H9 (cell line): ENCODE results near the gene PASD1. TPM values are rescaled to one million over a fixed set of nuclear protein-coding genes. Genes with fewer than 3 reads are reported as not detected.

Experiments
- DNase-seq: peaks from one replicate; pipeline ENCODE4 v3.0.0-alpha.2; 2017
- H2AFZ ChIP-seq: one replicate; pipeline ENCODE4 v1.6.1; 2013; ENCODE audit warnings: mild to moderate bottlenecking, low read length, control low read depth, moderate library complexity
- H2AK5ac ChIP-seq: 2 replicates; pipeline ENCODE4 v1.6.1; 2013; ENCODE audit warnings: low read length, control low read depth, mixed read lengths; ENCODE audit not compliant: insufficient read length
- H2BK120ac ChIP-seq: one replicate; pipeline ENCODE4 v1.6.1; 2013; ENCODE audit warnings: low read depth, mild to moderate bottlenecking, low read length, control low read depth, inconsistent platforms; ENCODE audit not compliant: poor library complexity, severe bottlenecking
- H2BK12ac ChIP-seq: 2 replicates; pipeline ENCODE4 v1.6.1; 2013; ENCODE audit warnings: low read length, control low read depth, mixed read lengths, low read depth; ENCODE audit not compliant: insufficient read length
- H2BK15ac ChIP-seq: 2 replicates; pipeline ENCODE4 v1.6.1; 2013; ENCODE audit warnings: low read depth, low read length, control low read depth
- H2BK20ac ChIP-seq: one replicate; pipeline ENCODE4 v1.6.1; 2013; ENCODE audit warnings: low read depth, mild to moderate bottlenecking, low read length, control low read depth, inconsistent platforms; ENCODE audit not compliant: poor library complexity, severe bottlenecking
- H2BK5ac ChIP-seq: 2 replicates; pipeline ENCODE4 v1.6.1; 2013; ENCODE audit warnings: low read length, control low read depth, mixed read lengths; ENCODE audit not compliant: insufficient read length
- H3K14ac ChIP-seq: 2 replicates; pipeline ENCODE4 v1.6.1; 2013; ENCODE audit warnings: low read length, control low read depth; ENCODE audit not compliant: insufficient read depth
- H3K18ac ChIP-seq: 2 replicates; pipeline ENCODE4 v1.6.1; 2013; ENCODE audit warnings: low read depth, mild to moderate bottlenecking, mixed read lengths, low read length, control low read depth; ENCODE audit not compliant: insufficient read length
- H3K23ac ChIP-seq: 2 replicates; pipeline ENCODE4 v1.6.1; 2013; ENCODE audit warnings: low read length, control low read depth, mixed read lengths, low read depth; ENCODE audit not compliant: insufficient read length
- H3K23me2 ChIP-seq: 2 replicates; pipeline ENCODE4 v1.6.1; 2013; ENCODE audit warnings: low read depth, mild to moderate bottlenecking, mixed read lengths, low read length, control low read depth; ENCODE audit not compliant: insufficient read length, poor library complexity, severe bottlenecking
- H3K27ac ChIP-seq: 2 replicates; pipeline ENCODE4 v1.5.1; 2013; ENCODE audit warnings: low read length, control low read depth, mixed read lengths, low read depth; ENCODE audit not compliant: insufficient read length
- H3K27me3 ChIP-seq: 2 replicates; pipeline ENCODE4 v1.6.1; 2013; ENCODE audit warnings: low read length, control low read depth, inconsistent platforms; ENCODE audit not compliant: insufficient read depth
- H3K4ac ChIP-seq: 2 replicates; pipeline ENCODE4 v1.6.1; 2013; ENCODE audit warnings: low read depth, mild to moderate bottlenecking, control low read depth, inconsistent platforms, low read length, moderate library complexity
- H3K4me1 ChIP-seq: 2 replicates; pipeline ENCODE4 v1.6.1; 2013; ENCODE audit warnings: low read length, control low read depth, inconsistent platforms; ENCODE audit not compliant: insufficient read depth
- H3K4me2 ChIP-seq: 2 replicates; pipeline ENCODE4 v1.6.1; 2013; ENCODE audit warnings: low read length, control low read depth, mixed read lengths; ENCODE audit not compliant: insufficient read length, insufficient read depth
- H3K56ac ChIP-seq: 2 replicates; pipeline ENCODE4 v1.6.1; 2013; ENCODE audit warnings: low read depth, mild to moderate bottlenecking, mixed read lengths, low read length, control low read depth; ENCODE audit not compliant: insufficient read length
- H3K79me1 ChIP-seq: 2 replicates; pipeline ENCODE4 v1.6.1; 2013; ENCODE audit warnings: low read depth, mild to moderate bottlenecking, moderate library complexity, low read length, control low read depth, inconsistent platforms; ENCODE audit not compliant: insufficient read depth, poor library complexity, severe bottlenecking
- H3K79me2 ChIP-seq: 2 replicates; pipeline ENCODE4 v1.6.1; 2013; ENCODE audit warnings: low read length, control low read depth, inconsistent platforms; ENCODE audit not compliant: insufficient read depth
- H3K9ac ChIP-seq: 2 replicates; pipeline ENCODE4 v1.6.1; 2013; ENCODE audit warnings: low read length, control low read depth, mixed read lengths; ENCODE audit not compliant: insufficient read length; ENCODE audit errors: extremely low read depth
- H3K9me3 ChIP-seq: one replicate; pipeline ENCODE4 v1.6.1; 2013; ENCODE audit warnings: low read depth, low read length, inconsistent platforms; ENCODE audit not compliant: control insufficient read depth
- H3T11ph ChIP-seq: one replicate; pipeline ENCODE4 v1.6.1; 2013; ENCODE audit warnings: mild to moderate bottlenecking, low read length, control low read depth, inconsistent platforms
- H4K20me1 ChIP-seq: one replicate; pipeline ENCODE4 v1.6.1; 2013; ENCODE audit not compliant: control insufficient read depth, insufficient read length, insufficient read depth
- H4K5ac ChIP-seq: 2 replicates; pipeline ENCODE4 v1.6.1; 2013; ENCODE audit warnings: low read depth, mild to moderate bottlenecking, mixed read lengths, low read length, control low read depth; ENCODE audit not compliant: insufficient read length
- H4K8ac ChIP-seq: replicated peaks from 2 replicates; pipeline ENCODE4 v1.6.1; 2013; ENCODE audit warnings: low read length, control low read depth, mixed read lengths, low read depth; ENCODE audit not compliant: insufficient read length
- H4K91ac ChIP-seq: 2 replicates; pipeline ENCODE4 v1.6.1; 2013; ENCODE audit warnings: low read depth, mild to moderate bottlenecking, moderate library complexity, mixed read lengths, low read length, control low read depth; ENCODE audit not compliant: insufficient read length
- H3K27ac Mint-ChIP-seq, 3 experiments: 2 replicates in 2 of 3; 3 replicates in 1 of 3; pipeline ENCODE4 v1.8.0; 2020 to 2021; ENCODE audit warnings: mixed read lengths in 3 of 3, mild to moderate bottlenecking in 1 of 3, moderate library complexity in 1 of 3
- H3K27me3 Mint-ChIP-seq: 2 replicates; pipeline ENCODE4 v1.8.0; 2021; ENCODE audit warnings: low read depth, mild to moderate bottlenecking, moderate library complexity, mixed read lengths
- H3K36me3 Mint-ChIP-seq, 3 experiments: 2 replicates in 2 of 3; 3 replicates in 1 of 3; pipeline ENCODE4 v1.8.0; 2020 to 2021; ENCODE audit warnings: low read depth in 3 of 3, mixed read lengths in 3 of 3; ENCODE audit not compliant: insufficient read depth in 1 of 3
- H3K4me1 Mint-ChIP-seq, 2 experiments: 2 replicates each; pipeline ENCODE4 v1.8.0; 2020; ENCODE audit warnings: mixed read lengths in 2 of 2
- H3K4me3 Mint-ChIP-seq, 2 experiments: 2 replicates in 1 of 2; 3 replicates in 1 of 2; pipeline ENCODE4 v1.8.0; 2020 to 2021; ENCODE audit warnings: mild to moderate bottlenecking in 2 of 2, mixed read lengths in 2 of 2, moderate library complexity in 1 of 2
- H3K9me3 Mint-ChIP-seq, 2 experiments: 2 replicates in 1 of 2; 3 replicates in 1 of 2; pipeline ENCODE4 v1.8.0; 2020; ENCODE audit warnings: mild to moderate bottlenecking in 2 of 2, mixed read lengths in 2 of 2, moderate library complexity in 1 of 2
- CTCF ChIP-seq: fragments of 200-600 bp; sonication (generic); conservative IDR thresholded peaks from 3 replicates; pipeline ENCODE4 v1.8.0; 2021; ENCODE audit warnings: antibody characterized with exemption, mild to moderate bottlenecking
- total RNA-seq: library from RNA; stranded (reverse); gene quantifications from 2 replicates; pipeline ENCODE4 v1.2.1, GENCODE V29; 2021

The PASD1 gene
- total RNA-seq, 1 experiment from 2014 or later, result not detected

DNA sequence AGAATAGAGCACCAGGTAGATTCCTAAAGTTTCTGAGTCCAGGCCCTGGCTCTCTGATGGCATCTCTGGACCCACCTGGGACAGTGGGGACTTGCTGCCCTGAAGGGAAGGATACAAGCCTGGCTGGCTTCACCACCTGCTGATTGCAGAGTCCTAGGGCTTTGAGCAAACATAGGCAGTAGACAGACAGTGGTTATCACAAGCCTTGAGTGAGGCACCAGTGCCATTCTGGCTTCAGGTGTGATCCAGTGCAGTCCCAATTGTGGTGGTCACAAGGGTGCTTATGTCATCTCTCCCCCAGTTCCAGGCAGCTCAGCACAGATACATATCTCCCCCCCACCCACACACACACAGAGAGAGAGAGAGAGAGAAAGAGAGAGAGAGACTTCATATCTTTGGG, 125.2 kb downstream of the PASD1 start:
- no peak overlapping the region for H3K4me3 Mint-ChIP-seq
- H4K5ac ChIP-seq, result no peak overlapping the region
- no peak overlapping the region for H3K27ac ChIP-seq
- H3K4me2 ChIP-seq, result no peak overlapping the region
- no peak for DNase-seq
- no peak overlapping the region for H4K8ac ChIP-seq
- no peak overlapping the region for H3K23ac ChIP-seq
- no peak overlapping the region for H2BK12ac ChIP-seq
- H2BK15ac ChIP-seq, result no peak overlapping the region
- H2BK120ac ChIP-seq, result no peak overlapping the region
- H3K79me1 ChIP-seq, result no peaks in the 10 kb centered on the region
- peaks cover 47% of the 10 kb centered on the region for H3K9me3 ChIP-seq
- no peaks in the 10 kb centered on the region for H3K23me2 ChIP-seq
- H2BK5ac ChIP-seq, result no peak overlapping the region
- H3K56ac ChIP-seq, result no peak overlapping the region
- no peak overlapping the region for H3K9ac ChIP-seq
- H3T11ph ChIP-seq, result no peak overlapping the region
- H3K14ac ChIP-seq, result no peak overlapping the region
- no peak for TF ChIP-seq CTCF
- no peak overlapping the region for H2BK20ac ChIP-seq
- H4K91ac ChIP-seq, result no peak overlapping the region
- H3K79me2 ChIP-seq, result no peaks in the 10 kb centered on the region
- H2AK5ac ChIP-seq, result no peak overlapping the region
- H3K27me3 Mint-ChIP-seq, result peaks cover 11% of the 10 kb centered on the region
- no peak overlapping the region for H3K27ac Mint-ChIP-seq
- H4K20me1 ChIP-seq, result no peaks in the 10 kb centered on the region
- no peak overlapping the region for H3K18ac ChIP-seq
- no peak overlapping the region for H3K4ac ChIP-seq
- no peaks in the 10 kb centered on the region for H3K4me1 Mint-ChIP-seq
- no peak overlapping the region for H2AFZ ChIP-seq
- peaks cover 27 to 35% of the 10 kb centered on the region in 2 experiments for H3K9me3 Mint-ChIP-seq
- H3K36me3 Mint-ChIP-seq, result peaks cover 0 to 4% (median 2%) of the 10 kb centered on the region in 3 experiments; a peak in 2 of 7 replicates
- no peaks in the 10 kb centered on the region for H3K4me1 ChIP-seq
- H3K27me3 ChIP-seq, result no peaks in the 10 kb centered on the region
